ENCODE measurements around the gene TEX35. TPM values are rescaled to one million over a fixed set of nuclear protein-coding genes. Genes with fewer than 3 reads are reported as not detected.

Gene TEX35
- total and polyA plus RNA-seq, 10 of the 15 experiments (the other 5 are each of a cell fraction or from before 2014, with no cell fraction given): not detected

DNA sequence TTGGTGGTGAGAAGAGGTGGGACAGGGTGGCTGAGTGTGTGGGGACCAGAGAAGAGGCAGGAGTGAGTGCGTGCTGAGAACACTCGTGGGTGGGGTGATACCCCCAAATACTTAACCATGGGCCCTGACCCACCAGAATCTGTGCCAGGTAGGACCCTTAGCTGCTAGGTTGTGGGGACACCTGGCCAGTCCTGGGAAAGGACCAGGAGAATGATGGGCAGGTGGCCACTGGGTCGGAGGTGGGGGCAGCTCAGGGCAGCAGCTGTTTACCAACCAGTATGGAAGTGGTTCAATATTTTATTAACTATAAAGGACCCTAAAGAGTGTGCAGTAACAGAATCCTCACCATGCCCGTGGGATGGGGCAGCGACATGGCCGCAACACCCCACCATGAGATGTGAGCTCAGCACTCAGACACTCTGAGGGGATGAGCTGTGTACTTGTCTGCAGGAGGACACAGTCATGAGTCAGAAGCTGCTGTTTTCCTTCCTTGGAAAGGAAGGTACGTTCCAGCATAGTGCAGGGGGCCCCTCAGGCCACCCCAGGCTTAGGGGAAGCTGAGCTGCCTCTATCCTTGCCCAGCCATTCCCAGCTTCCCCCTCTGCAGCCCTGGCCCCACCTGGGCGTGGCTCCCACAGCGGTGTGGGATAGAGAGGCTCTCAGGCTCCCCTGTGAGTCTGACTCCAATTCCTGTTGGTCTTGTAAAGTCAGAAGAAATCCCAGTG, 25.4 kb downstream of the TEX35 start:
- Histone ChIP-seq H4K20me1 (ENCODE audit: control insufficient read depth, insufficient read depth) (no peaks in the 10 kb centered on the region), H3K36me3 (ENCODE audit: control insufficient read depth in 2 of 2, insufficient read depth in 2 of 2, low read length in 1 of 2) (no peaks in the 10 kb centered on the region), H3K9ac (ENCODE audit: control insufficient read depth, insufficient read depth, low read length) (no peak overlapping the region), H3K9me3 (replicated peaks; ENCODE audit: control insufficient read depth, insufficient read depth, low read length) (no peaks in the 10 kb centered on the region), H3K4me1 (ENCODE audit: control insufficient read depth, insufficient read depth, low read length) (peaks cover 7% of the 10 kb centered on the region; the same call in 1 of the 2 replicates), H3K4me2 (ENCODE audit: control insufficient read depth, insufficient read depth) (no peak overlapping the region), H3K27me3 (replicated peaks in 1 of 2; ENCODE audit: control insufficient read depth in 2 of 2, insufficient read depth in 2 of 2, low read length in 1 of 2) (no peaks in the 10 kb centered on the region; a peak in 1 of 4 replicates), H3K4me3 (no peak overlapping the region), H3K27ac (ENCODE audit: control insufficient read depth, insufficient read depth) (no peak overlapping the region), H2AFZ (ENCODE audit: control insufficient read depth, low read depth, low read length) (no peak overlapping the region), H3K79me2 (ENCODE audit: control insufficient read depth, insufficient read depth, low read length) (no peaks in the 10 kb centered on the region)
- ChIA-PET RAD21 (ENCODE audit: unreplicated experiment) (interaction anchor here (0.7 to 9.5 kb wide), 2 partner anchors 215 to 235 kb away, joined by 3 to 200 read pairs; no protein-coding TSS in a partner anchor), SMC1A (ENCODE audit: uncharacterized antibody, unreplicated experiment) (interaction anchor here (1.7 to 12.6 kb wide), 2 partner anchors 215 to 466 kb away, joined by 4 to 166 read pairs; no protein-coding TSS in a partner anchor), POLR2A (no interaction called here), CTCF (interaction anchor here (1.8 to 15.3 kb wide), 4 partner anchors 215 to 465 kb away, joined by 4 to 283 read pairs (median 12); no protein-coding TSS in a partner anchor)
- no peak for FAIRE-seq
- TF ChIP-seq SRF (IDR thresholded peaks at IDR 0.05; ENCODE audit: low read depth in 2 of 2, low read length in 2 of 2) (no peak), BRCA1 (IDR thresholded peaks at IDR 0.05; ENCODE audit: low read depth, low read length) (no peak), YBX1 (IDR thresholded peaks at IDR 0.05) (no peak)
- no peak for DNase-seq (ENCODE audit: low read depth, low spot score)
- no peak for ATAC-seq
- intact Hi-C loops (cut with micrococcal nuclease; ENCODE audit: unreplicated experiment) (no loop called here), in situ Hi-C loops (cut with MboI) (loop anchor here (25.0 kb wide), 1 partner anchor 224 kb away; no protein-coding TSS in a partner anchor)
- no TSS peak for BruUV-seq (replicated peaks)
- 29% methylated on average over 9 of the region's 9 CpGs for WGBS (ENCODE audit: insufficient coverage, insufficient replicate concordance, low lambda C conversion rate, missing lambda C conversion rate)

DNA sequence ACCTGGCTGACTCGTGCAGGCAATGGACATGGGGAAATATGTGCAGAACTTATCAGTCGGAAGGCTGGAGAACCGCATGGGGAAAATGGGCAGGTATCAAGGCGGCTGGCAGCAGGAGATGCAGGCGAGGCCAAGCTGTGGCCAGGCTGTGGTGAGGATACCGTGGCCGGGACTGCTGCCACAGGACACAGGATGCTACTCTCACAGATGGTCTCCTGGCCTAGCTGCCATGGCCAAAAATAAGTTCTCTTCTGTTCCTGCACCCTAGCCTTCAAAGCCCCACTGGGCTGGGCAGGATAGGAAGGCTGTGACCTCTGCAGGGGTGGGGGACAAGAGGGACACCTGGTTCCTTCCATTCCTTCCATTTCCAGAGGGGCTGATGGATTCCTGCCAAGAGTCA, 26.4 kb downstream of the TEX35 start:
- in situ Hi-C loops (cut with MboI) (loop anchor here (25.0 kb wide), 1 partner anchor 223 kb away; no protein-coding TSS in a partner anchor), intact Hi-C loops (cut with micrococcal nuclease; ENCODE audit: unreplicated experiment) (no loop called here)
- Histone ChIP-seq H3K4me2 (ENCODE audit: control insufficient read depth, insufficient read depth) (no peak overlapping the region), H3K4me1 (ENCODE audit: control insufficient read depth, insufficient read depth, low read length) (peaks cover 7% of the 10 kb centered on the region; the same call in 1 of the 2 replicates), H4K20me1 (ENCODE audit: control insufficient read depth, insufficient read depth) (no peaks in the 10 kb centered on the region), H3K27ac (ENCODE audit: control insufficient read depth, insufficient read depth) (no peak overlapping the region), H3K9ac (ENCODE audit: control insufficient read depth, insufficient read depth, low read length) (no peak overlapping the region), H2AFZ (ENCODE audit: control insufficient read depth, low read depth, low read length) (no peak overlapping the region), H3K27me3 (replicated peaks in 1 of 2; ENCODE audit: control insufficient read depth in 2 of 2, insufficient read depth in 2 of 2, low read length in 1 of 2) (no peaks in the 10 kb centered on the region), H3K79me2 (ENCODE audit: control insufficient read depth, insufficient read depth, low read length) (no peaks in the 10 kb centered on the region), H3K36me3 (ENCODE audit: control insufficient read depth in 2 of 2, insufficient read depth in 2 of 2, low read length in 1 of 2) (no peaks in the 10 kb centered on the region), H3K4me3 (no peak overlapping the region), H3K9me3 (replicated peaks; ENCODE audit: control insufficient read depth, insufficient read depth, low read length) (no peaks in the 10 kb centered on the region)
- CTCF ChIA-PET: interaction anchor here (1.8 to 15.3 kb wide), 3 partner anchors 214 to 464 kb away, joined by 4 to 283 read pairs (median 83); no protein-coding TSS in a partner anchor
- ATAC-seq (no peak), FAIRE-seq (no peak), DNase-seq (ENCODE audit: low read depth, low spot score) (no peak)
- SMC1A ChIA-PET (ENCODE audit: uncharacterized antibody, unreplicated experiment): interaction anchor here (1.7 to 12.6 kb wide), 2 partner anchors 214 to 465 kb away, joined by 4 to 166 read pairs; no protein-coding TSS in a partner anchor
- TF ChIP-seq MEF2A (IDR thresholded peaks at IDR 0.05; ENCODE audit: insufficient read depth, low read depth, low read length) (no peak), BMI1 (IDR thresholded peaks at IDR 0.05; ENCODE audit: borderline replicate concordance) (no peak), ZNF207 (IDR thresholded peaks at IDR 0.05; ENCODE audit: borderline replicate concordance) (no peak), JUNB (IDR thresholded peaks at IDR 0.05) (no peak), EP300 (IDR thresholded peaks at IDR 0.05; ENCODE audit: borderline replicate concordance in 1 of 2, control insufficient read depth in 1 of 2, low read depth in 2 of 2, low read length in 2 of 2) (no peak), POLR2AphosphoS2 (IDR thresholded peaks at IDR 0.05; ENCODE audit: low read depth, low read length) (no peak), ATF7 (IDR thresholded peaks at IDR 0.05; ENCODE audit: low read depth) (no peak)
- no TSS peak for BruUV-seq (replicated peaks)
- RAD21 ChIA-PET (ENCODE audit: unreplicated experiment): interaction anchor here (9.5 kb wide), 1 partner anchor 214 kb away, joined by 200 read pairs; no protein-coding TSS in a partner anchor
- POLR2A ChIA-PET: no interaction called here
- 29% methylated on average over 7 of the region's 7 CpGs for WGBS (ENCODE audit: insufficient coverage, insufficient replicate concordance, low lambda C conversion rate, missing lambda C conversion rate)

All from GM12878 (cell line).